ENCODE measurements around the gene GRIK3.
A peak's percentile ranks its signal among the peaks of the same experiment; 100 is the strongest.

Gene GRIK3

GRCh38 chr1:36884801-36885200 is 149.5 kb downstream of the GRIK3 start:
- no peak for DNase-seq (ENCODE audit: low read depth in 1 of 2, low spot score in 1 of 2)
- H3K27ac ChIP-seq (replicated peaks): no peak overlapping the region
- no peaks in the 10 kb centered on the region for H3K27me3 ChIP-seq (ENCODE audit: insufficient read depth, poor library complexity, severe bottlenecking)
- no peak overlapping the region for H3K4me3 ChIP-seq (replicated peaks; ENCODE audit: insufficient read depth, low read length)
- TF ChIP-seq POLR2AphosphoS5 (IDR thresholded peaks at IDR 0.05; ENCODE audit: low read depth): no peak
- no peak for TF ChIP-seq SPI1 (IDR thresholded peaks at IDR 0.05; ENCODE audit: borderline replicate concordance, low read depth)
- TF ChIP-seq REST (IDR thresholded peaks at IDR 0.05; ENCODE audit: insufficient replicate concordance, low read depth): no peak
- TF ChIP-seq GABPA (IDR thresholded peaks at IDR 0.05; ENCODE audit: low read depth): no peak
- TF ChIP-seq CTCF (IDR thresholded peaks at IDR 0.05; ENCODE audit: insufficient read depth, low read length): no peak

GRCh38 chr1:36884029-36884701 is 150.2 kb downstream of the GRIK3 start:
- DNase-seq (ENCODE audit: low read depth in 1 of 2, low spot score in 1 of 2): no peak
- Histone ChIP-seq H3K27ac (replicated peaks) (no peak overlapping the region), H3K4me3 (replicated peaks; ENCODE audit: insufficient read depth, low read length) (no peak overlapping the region), H3K27me3 (ENCODE audit: insufficient read depth, poor library complexity, severe bottlenecking) (no peaks in the 10 kb centered on the region)
- TF ChIP-seq POLR2AphosphoS5 (IDR thresholded peaks at IDR 0.05; ENCODE audit: low read depth) (no peak), SPI1 (IDR thresholded peaks at IDR 0.05; ENCODE audit: borderline replicate concordance, low read depth) (peak; percentile 29; the same call in 1 of the 2 replicates)

GRCh38 chr1:36883315-36883949 is 150.9 kb downstream of the GRIK3 start:
- no peaks in the 10 kb centered on the region for H3K27me3 ChIP-seq (ENCODE audit: insufficient read depth, poor library complexity, severe bottlenecking)
- no peak overlapping the region for H3K4me3 ChIP-seq (replicated peaks; ENCODE audit: insufficient read depth, low read length)
- H3K27ac ChIP-seq (replicated peaks): no peak overlapping the region
- TF ChIP-seq GABPA (IDR thresholded peaks at IDR 0.05; ENCODE audit: low read depth) (no peak), POLR2AphosphoS5 (IDR thresholded peaks at IDR 0.05; ENCODE audit: low read depth) (no peak), CTCF (IDR thresholded peaks at IDR 0.05; ENCODE audit: insufficient read depth, low read length) (no peak), REST (IDR thresholded peaks at IDR 0.05; ENCODE audit: insufficient replicate concordance, low read depth) (no peak), SPI1 (IDR thresholded peaks at IDR 0.05; ENCODE audit: borderline replicate concordance, low read depth) (no peak)
- DNase-seq (ENCODE audit: low read depth in 1 of 2, low spot score in 1 of 2): no peak

GRCh38 chr1:36882536-36883285 is 151.6 kb downstream of the GRIK3 start:
- no peak for TF ChIP-seq SPI1 (IDR thresholded peaks at IDR 0.05; ENCODE audit: borderline replicate concordance, low read depth)
- TF ChIP-seq REST (IDR thresholded peaks at IDR 0.05; ENCODE audit: insufficient replicate concordance, low read depth): no peak
- TF ChIP-seq POLR2AphosphoS5 (IDR thresholded peaks at IDR 0.05; ENCODE audit: low read depth): no peak
- TF ChIP-seq GABPA (IDR thresholded peaks at IDR 0.05; ENCODE audit: low read depth): no peak
- no peak for TF ChIP-seq CTCF (IDR thresholded peaks at IDR 0.05; ENCODE audit: insufficient read depth, low read length)
- Histone ChIP-seq H3K27ac (replicated peaks) (no peak overlapping the region), H3K27me3 (ENCODE audit: insufficient read depth, poor library complexity, severe bottlenecking) (no peaks in the 10 kb centered on the region), H3K4me3 (replicated peaks; ENCODE audit: insufficient read depth, low read length) (no peak overlapping the region)
- no peak for DNase-seq (ENCODE audit: low read depth in 1 of 2, low spot score in 1 of 2)
